GM12878 (cell line): Measurements from ENCODE around the gene SH2D7. TPM values are rescaled to one million over a fixed set of nuclear protein-coding genes. Genes with fewer than 3 reads are reported as not detected.
"Not testable (repeated sequence)": the region's sequence is repeated elsewhere in the genome, so short reads cannot be mapped to it uniquely, and the experiment has no call there.

Experiments used
- ATAC-seq: fragments of 200-7000 bp; cut with Tn5 transposase; 3 replicates; pipeline ENCODE4 v1.9.1; 2020; ENCODE audit warnings: mild to moderate bottlenecking, moderate library complexity
- BruUV-seq: library from RNA; stranded (reverse); fragments of 400-500 nt; replicated peaks from 2 replicates; lab custom pipeline; 2021; lab: Mats Ljungman, UMichigan
- CTCF ChIA-PET: fragments of 300-600 bp; sonication (Branson Sonifier 250); formaldehyde crosslinking; extraction: SDS; loops from one replicate; lab custom pipeline; 2021; ENCODE audit warnings: inconsistent platforms; lab: Yijun Ruan, JAX
- POLR2A ChIA-PET: fragments of 350-600 bp; formaldehyde crosslinking; extraction: SDS; loops from one replicate; lab custom pipeline; 2021; ENCODE audit warnings: inconsistent platforms; lab: Charles Lee
- RAD21 ChIA-PET: fragments of 300-600 bp; sonication (Branson Sonifier 250); formaldehyde crosslinking; loops from one replicate; lab custom pipeline; 2023; ENCODE audit warnings: antibody characterized with exemption; ENCODE audit not compliant: unreplicated experiment; lab: Charles Lee
- SMC1A ChIA-PET: fragments of 300-600 bp; sonication (Branson Sonifier 250); formaldehyde crosslinking; loops from one replicate; lab custom pipeline; 2023; ENCODE audit not compliant: unreplicated experiment, uncharacterized antibody; lab: Charles Lee
- DNase-seq: peaks from one replicate; pipeline ENCODE4 v3.0.0-alpha.2; 2011; ENCODE audit warnings: low read depth, low spot score
- FAIRE-seq: peaks from 3 replicates; lab custom pipeline; 2011; peaks lifted over from hg19 to GRCh38; lab: Jason Lieb, UNC
- H2AFZ ChIP-seq: 2 replicates; pipeline ENCODE4 v1.6.0; 2011; ENCODE audit warnings: low read depth, low read length, control low read depth; ENCODE audit not compliant: control insufficient read depth
- H3K27ac ChIP-seq: 2 replicates; pipeline ENCODE4 v1.5.1; 2011; ENCODE audit warnings: control low read depth; ENCODE audit not compliant: control insufficient read depth, insufficient read depth
- H3K27me3 ChIP-seq, 2 experiments: replicated peaks in 1 of 2; 2 replicates each; pipeline versions ENCODE4 v1.6.0 to v1.6.1; 2011; ENCODE audit warnings: low read length in 1 of 2; ENCODE audit not compliant: control insufficient read depth in 2 of 2, insufficient read depth in 2 of 2
- H3K36me3 ChIP-seq, 2 experiments: 2 replicates each; pipeline ENCODE4 v1.5.1; 2011; ENCODE audit warnings: low read length in 1 of 2; ENCODE audit not compliant: control insufficient read depth in 2 of 2, insufficient read depth in 2 of 2
- H3K4me1 ChIP-seq: 2 replicates; pipeline ENCODE4 v1.6.1; 2011; ENCODE audit warnings: mild to moderate bottlenecking, low read length, moderate library complexity, mixed read lengths; ENCODE audit not compliant: control insufficient read depth, insufficient read depth
- H3K4me2 ChIP-seq: 2 replicates; pipeline ENCODE4 v1.6.0; 2011; ENCODE audit warnings: control low read depth; ENCODE audit not compliant: control insufficient read depth, insufficient read depth
- H3K4me3 ChIP-seq: fragments of 200-600 bp; sonication (generic); 2 replicates; pipeline ENCODE4 v1.5.1; 2016
- H3K79me2 ChIP-seq: 2 replicates; pipeline ENCODE4 v1.6.0; 2011; ENCODE audit warnings: low read length; ENCODE audit not compliant: control insufficient read depth, insufficient read depth
- H3K9ac ChIP-seq: 2 replicates; pipeline ENCODE4 v1.8.0; 2011; ENCODE audit warnings: low read length, control low read depth, mixed read lengths; ENCODE audit not compliant: control insufficient read depth, insufficient read depth
- H3K9me3 ChIP-seq: replicated peaks from 3 replicates; pipeline ENCODE4 v1.5.1; 2011; ENCODE audit warnings: mild to moderate bottlenecking, low read length; ENCODE audit not compliant: control insufficient read depth, insufficient read depth
- H4K20me1 ChIP-seq: 2 replicates; pipeline ENCODE4 v1.6.0; 2011; ENCODE audit not compliant: control insufficient read depth, insufficient read depth
- GATAD2B ChIP-seq: fragments of 450-650 bp; conservative IDR thresholded peaks from 2 replicates; pipeline ENCODE4 v1.6.1; 2017; ENCODE audit warnings: low read depth, mild to moderate bottlenecking, moderate library complexity
- MLLT1 ChIP-seq: fragments of 450-650 bp; IDR thresholded peaks from 2 replicates; pipeline ENCODE4 v1.6.1; 2016; ENCODE audit warnings: mild to moderate bottlenecking
- NBN ChIP-seq: fragments of 450-650 bp; IDR thresholded peaks from 2 replicates; pipeline ENCODE4 v1.6.1; 2016
- NR2F1 ChIP-seq: fragments of 450-650 bp; conservative IDR thresholded peaks from 2 replicates; pipeline ENCODE4 v1.6.1; 2017; ENCODE audit warnings: mild to moderate bottlenecking
- SMARCA5 ChIP-seq: fragments of 450-650 bp; IDR thresholded peaks from 2 replicates; pipeline ENCODE4 v1.6.1; 2017; ENCODE audit warnings: mild to moderate bottlenecking
- ZNF217 ChIP-seq: fragments of 450-650 bp; IDR thresholded peaks from 2 replicates; pipeline ENCODE4 v1.6.1; 2017; ENCODE audit warnings: antibody characterized with exemption, mild to moderate bottlenecking
- WGBS: methylation state at CpG from one replicate; pipeline ENCODE4 v1.1.6; 2016; ENCODE audit warnings: low lambda C conversion rate; ENCODE audit not compliant: insufficient replicate concordance, insufficient coverage; ENCODE audit errors: missing lambda C conversion rate; 5-methylcytosine and 5-hydroxymethylcytosine counted together
- in situ Hi-C: fragments of 300-500 bp; cut with MboI; formaldehyde crosslinking; loops from 9 replicates; pipeline ENCODE4 v1.14.3; 2018; ENCODE audit warnings: mixed read lengths
- intact Hi-C: fragments of 100-400 bp; cut with micrococcal nuclease; formaldehyde crosslinking; loops from one replicate; pipeline ENCODE4 v1.14.2; 2022; ENCODE audit not compliant: unreplicated experiment
- polyA plus RNA-seq, 11 experiments: library from polyadenylated mRNA; depleted of rRNA in 4 of 11; unstranded in 6 of 11; stranded (reverse) in 5 of 11; fragments of >200 nt; fragmentation: Nextera tagmentation in 4 of 11; fragmentation: Illumina TruSeq in 1 of 11; extraction: Ambion mirVana in 4 of 11; extraction: Trizol in 1 of 11; gene quantifications; 1 replicate in 1 of 11; 2 replicates in 10 of 11; pipeline versions ENCODE4 v1.2.1 to v1.2.3, GENCODE V29; 2011 to 2016; ENCODE audit warnings: inconsistent platforms in 2 of 11, missing spikeins in 2 of 11, low read depth in 1 of 11
- small RNA-seq: library from RNA; depleted of rRNA; stranded (forward); fragments of <200 nt; gene quantifications from one replicate; pipeline ENCODE3, GENCODE V24; 2014
- total RNA-seq, 4 experiments: library from RNA; depleted of rRNA in 3 of 4; stranded (reverse); fragments of >200 nt in 3 of 4; fragmentation: Illumina TruSeq in 1 of 4; extraction: Trizol in 1 of 4; gene quantifications; 2 replicates each; pipeline versions ENCODE4 v1.2.1 to v1.2.3, GENCODE V29; 2013 to 2021

Gene SH2D7
- total and polyA plus RNA-seq, 10 of the 15 experiments (the other 5 are each of a cell fraction or from before 2014, with no cell fraction given): 0.04 to 0.06 TPM; not detected in 8

GRCh38 chr15:78151075-78151474 lies 58.7 kb downstream of the SH2D7 start:
- H3K9me3 ChIP-seq, H4K20me1 ChIP-seq, H2AFZ ChIP-seq, H3K27me3 ChIP-seq: not testable (repeated sequence)
- Histone ChIP-seq H3K9ac (peak overlapping the region; percentile 40), H3K4me3 (peak overlapping the region; percentile 85), H3K79me2 (peaks cover 67% of the 10 kb centered on the region), H3K36me3 (peaks cover 0 to 12% of the 10 kb centered on the region in 2 experiments; a peak in 2 of 4 replicates), H3K4me2 (peak overlapping the region; percentile 92)
- RAD21 ChIA-PET: interaction anchor here (0.5 to 7.3 kb wide), 5 partner anchors 17 to 81 kb away, joined by 3 to 53 read pairs (median 7); partner anchors contain the start of gene CIB2
- intact Hi-C loops: loop anchor here (2.0 kb wide), 1 partner anchor 16 kb away; no protein-coding TSS in a partner anchor
- SMC1A ChIA-PET: interaction anchor here (1.0 to 8.2 kb wide), 4 partner anchors 12 to 44 kb away, joined by 3 to 152 read pairs (median 6); no protein-coding TSS in a partner anchor
- peak; percentile 5 for ATAC-seq
- TF ChIP-seq GATAD2B: 0 out of 2 replicates have a peak, but pooled peaks have one; percentile 33
- peak; percentile 68; the same call in 1 of the 2 replicates for TF ChIP-seq ZNF217
- TF ChIP-seq NBN: peak; percentile 64; the same call in 1 of the 2 replicates
- TF ChIP-seq NR2F1: peak; percentile 61
- TF ChIP-seq MLLT1: peak; percentile 52
- TF ChIP-seq SMARCA5: peak; percentile 44; the same call in 1 of the 2 replicates
- TF ChIP-seq, all 136 proteins: peak for 6; not testable (repeated sequence) for 130
- H3K4me1 ChIP-seq: peaks cover 13% of the 10 kb centered on the region
- BruUV-seq, FAIRE-seq, DNase-seq: not testable (repeated sequence)
- in situ Hi-C loops: loop anchor here (25.0 kb wide), 1 partner anchor 836 kb away; no protein-coding TSS in a partner anchor
- ChIA-PET POLR2A (interaction anchor here (0.7 to 4.8 kb wide), 3 partner anchors 12 to 22 kb away, joined by 3 to 75 read pairs (median 29); no protein-coding TSS in a partner anchor), CTCF (interaction anchor here (1.1 to 4.5 kb wide), 6 partner anchors 11 to 44 kb away, joined by 3 to 38 read pairs (median 10); partner anchors contain the start of gene CIB2)
- peak overlapping the region; percentile 82 for H3K27ac ChIP-seq
- 77% methylated on average over 8 of the region's 8 CpGs for WGBS

Small RNA genes lying within 50 kb of the gene (small RNA-seq; reads per million reads assigned to genes)
- not detected for gene RF00092

Other genes with a start within 250 kb of the SH2D7 start
- gene TBC1D2B, start 14.8 kb upstream of the SH2D7 start, total RNA-seq (2014; rRNA removed): 18.4 and 21.9 TPM in 2 replicates
- gene TBC1D2B, start 14.8 kb upstream of the SH2D7 start, total RNA-seq (2014; rRNA removed; fragmentation: Illumina TruSeq; extraction: Trizol): 17.0 and 20.4 TPM in 2 replicates
- gene TBC1D2B, start 14.8 kb upstream of the SH2D7 start, total RNA-seq (2021): 27.0 and 28.7 TPM in 2 replicates
- gene TBC1D2B, start 14.8 kb upstream of the SH2D7 start, polyA plus RNA-seq (2011; rRNA removed): 53.4 and 75.9 TPM in 2 replicates
- gene TBC1D2B, start 14.8 kb upstream of the SH2D7 start, polyA plus RNA-seq (2014; fragmentation: Illumina TruSeq; extraction: Trizol): 22.7 and 26.1 TPM in 2 replicates
- gene TBC1D2B, start 14.8 kb upstream of the SH2D7 start, polyA plus RNA-seq (2014; fragmentation: Nextera tagmentation; extraction: Ambion mirVana): 1 to 10 TPM; 1.3 to 1.4 TPM
- gene TBC1D2B, start 14.8 kb upstream of the SH2D7 start, polyA plus RNA-seq (2014; rRNA removed): 22.4 and 25.6 TPM in 2 replicates
- 1 to 10 TPM; 2.7 to 8.2 TPM for gene TBC1D2B, start 14.8 kb upstream of the SH2D7 start, polyA plus RNA-seq (2016; fragmentation: Nextera tagmentation; extraction: Ambion mirVana)
- 7.2 and 8.8 TPM in 2 replicates for gene CIB2, start 38.9 kb downstream of the SH2D7 start, total RNA-seq (2014; rRNA removed)
- 5.9 and 6.8 TPM in 2 replicates for gene CIB2, start 38.9 kb downstream of the SH2D7 start, total RNA-seq (2014; rRNA removed; fragmentation: Illumina TruSeq; extraction: Trizol)
- gene CIB2, start 38.9 kb downstream of the SH2D7 start, total RNA-seq (2021): 6.9 and 7.2 TPM in 2 replicates
- gene CIB2, start 38.9 kb downstream of the SH2D7 start, polyA plus RNA-seq (2011; rRNA removed): 7.4 and 11.7 TPM in 2 replicates
- 7.9 and 11.7 TPM in 2 replicates for gene CIB2, start 38.9 kb downstream of the SH2D7 start, polyA plus RNA-seq (2014; fragmentation: Illumina TruSeq; extraction: Trizol)
- gene CIB2, start 38.9 kb downstream of the SH2D7 start, polyA plus RNA-seq (2014; fragmentation: Nextera tagmentation; extraction: Ambion mirVana): 1 to 10 TPM in 1 of 2 experiments, under 1 TPM in 1; 0.56 to 1.6 TPM
- 7.2 and 8.2 TPM in 2 replicates for gene CIB2, start 38.9 kb downstream of the SH2D7 start, polyA plus RNA-seq (2014; rRNA removed)
- gene CIB2, start 38.9 kb downstream of the SH2D7 start, polyA plus RNA-seq (2016; fragmentation: Nextera tagmentation; extraction: Ambion mirVana): 10 to 100 TPM in 1 of 2 experiments, 1 to 10 TPM in 1; 1.5 to 12.1 TPM
- 83.9 and 99.1 TPM in 2 replicates for gene IDH3A, start 56.8 kb downstream of the SH2D7 start, total RNA-seq (2014; rRNA removed)
- gene IDH3A, start 56.8 kb downstream of the SH2D7 start, total RNA-seq (2014; rRNA removed; fragmentation: Illumina TruSeq; extraction: Trizol): 105 and 121 TPM in 2 replicates
- 175 and 193 TPM in 2 replicates for gene IDH3A, start 56.8 kb downstream of the SH2D7 start, total RNA-seq (2021)
- 238 and 315 TPM in 2 replicates for gene IDH3A, start 56.8 kb downstream of the SH2D7 start, polyA plus RNA-seq (2011; rRNA removed)
- gene IDH3A, start 56.8 kb downstream of the SH2D7 start, polyA plus RNA-seq (2014; fragmentation: Illumina TruSeq; extraction: Trizol): 173 and 178 TPM in 2 replicates
- gene IDH3A, start 56.8 kb downstream of the SH2D7 start, polyA plus RNA-seq (2014; fragmentation: Nextera tagmentation; extraction: Ambion mirVana): 100 to 1,000 TPM; 197 to 231 TPM
- gene IDH3A, start 56.8 kb downstream of the SH2D7 start, polyA plus RNA-seq (2014; rRNA removed): 123 and 125 TPM in 2 replicates
- gene IDH3A, start 56.8 kb downstream of the SH2D7 start, polyA plus RNA-seq (2016; fragmentation: Nextera tagmentation; extraction: Ambion mirVana): 100 to 1,000 TPM; 245 to 254 TPM
- gene ACSBG1, start 142.0 kb downstream of the SH2D7 start, total RNA-seq (2014; rRNA removed): 0.45 and 0.54 TPM in 2 replicates
- 0.32 and 0.36 TPM in 2 replicates for gene ACSBG1, start 142.0 kb downstream of the SH2D7 start, total RNA-seq (2014; rRNA removed; fragmentation: Illumina TruSeq; extraction: Trizol)
- gene ACSBG1, start 142.0 kb downstream of the SH2D7 start, total RNA-seq (2021): 0.49 and 1.1 TPM in 2 replicates
- gene ACSBG1, start 142.0 kb downstream of the SH2D7 start, polyA plus RNA-seq (2011; rRNA removed): 0.45 and 0.60 TPM in 2 replicates
- gene ACSBG1, start 142.0 kb downstream of the SH2D7 start, polyA plus RNA-seq (2014; fragmentation: Illumina TruSeq; extraction: Trizol): 0.75 and 2.5 TPM in 2 replicates
- gene ACSBG1, start 142.0 kb downstream of the SH2D7 start, polyA plus RNA-seq (2014; fragmentation: Nextera tagmentation; extraction: Ambion mirVana): under 1 TPM; 0.11 to 0.19 TPM
- 0.33 and 0.88 TPM in 2 replicates for gene ACSBG1, start 142.0 kb downstream of the SH2D7 start, polyA plus RNA-seq (2014; rRNA removed)
- under 1 TPM; 0.39 to 0.71 TPM for gene ACSBG1, start 142.0 kb downstream of the SH2D7 start, polyA plus RNA-seq (2016; fragmentation: Nextera tagmentation; extraction: Ambion mirVana)
- gene DNAJA4, start 172.0 kb downstream of the SH2D7 start, total RNA-seq (2014; rRNA removed): 4.6 and 4.7 TPM in 2 replicates
- 3.7 TPM in 2 replicates for gene DNAJA4, start 172.0 kb downstream of the SH2D7 start, total RNA-seq (2014; rRNA removed; fragmentation: Illumina TruSeq; extraction: Trizol)
- 5.9 and 6.4 TPM in 2 replicates for gene DNAJA4, start 172.0 kb downstream of the SH2D7 start, total RNA-seq (2021)
- gene DNAJA4, start 172.0 kb downstream of the SH2D7 start, polyA plus RNA-seq (2011; rRNA removed): 0.01 and 0.07 TPM in 2 replicates
- gene DNAJA4, start 172.0 kb downstream of the SH2D7 start, polyA plus RNA-seq (2014; fragmentation: Illumina TruSeq; extraction: Trizol): 7.2 and 8.5 TPM in 2 replicates
- gene DNAJA4, start 172.0 kb downstream of the SH2D7 start, polyA plus RNA-seq (2014; fragmentation: Nextera tagmentation; extraction: Ambion mirVana): 1 to 10 TPM; 1.2 to 2.2 TPM
- gene DNAJA4, start 172.0 kb downstream of the SH2D7 start, polyA plus RNA-seq (2014; rRNA removed): 9.8 and 10.4 TPM in 2 replicates
- gene DNAJA4, start 172.0 kb downstream of the SH2D7 start, polyA plus RNA-seq (2016; fragmentation: Nextera tagmentation; extraction: Ambion mirVana): 1 to 10 TPM; 3.7 to 4.4 TPM
- 106 and 118 TPM in 2 replicates for gene SKIC8, start 207.0 kb downstream of the SH2D7 start, total RNA-seq (2014; rRNA removed)
- gene SKIC8, start 207.0 kb downstream of the SH2D7 start, total RNA-seq (2014; rRNA removed; fragmentation: Illumina TruSeq; extraction: Trizol): 117 and 122 TPM in 2 replicates
- 57.0 and 60.0 TPM in 2 replicates for gene SKIC8, start 207.0 kb downstream of the SH2D7 start, total RNA-seq (2021)
- 135 and 155 TPM in 2 replicates for gene SKIC8, start 207.0 kb downstream of the SH2D7 start, polyA plus RNA-seq (2011; rRNA removed)
- gene SKIC8, start 207.0 kb downstream of the SH2D7 start, polyA plus RNA-seq (2014; fragmentation: Illumina TruSeq; extraction: Trizol): 95.7 and 120 TPM in 2 replicates
- 100 to 1,000 TPM; 214 to 288 TPM for gene SKIC8, start 207.0 kb downstream of the SH2D7 start, polyA plus RNA-seq (2014; fragmentation: Nextera tagmentation; extraction: Ambion mirVana)
- gene SKIC8, start 207.0 kb downstream of the SH2D7 start, polyA plus RNA-seq (2014; rRNA removed): 91.1 and 97.2 TPM in 2 replicates
- gene SKIC8, start 207.0 kb downstream of the SH2D7 start, polyA plus RNA-seq (2016; fragmentation: Nextera tagmentation; extraction: Ambion mirVana): 100 to 1,000 TPM; 174 to 189 TPM
- not detected in 2 replicates for gene CRABP1, start 247.8 kb downstream of the SH2D7 start, total RNA-seq (2014; rRNA removed)
- gene CRABP1, start 247.8 kb downstream of the SH2D7 start, total RNA-seq (2014; rRNA removed; fragmentation: Illumina TruSeq; extraction: Trizol): not detected in 2 replicates
- 0.37 and 0.41 TPM in 2 replicates for gene CRABP1, start 247.8 kb downstream of the SH2D7 start, total RNA-seq (2021)
- not detected in 2 replicates for gene CRABP1, start 247.8 kb downstream of the SH2D7 start, polyA plus RNA-seq (2011; rRNA removed)
- not detected in 2 replicates for gene CRABP1, start 247.8 kb downstream of the SH2D7 start, polyA plus RNA-seq (2014; fragmentation: Illumina TruSeq; extraction: Trizol)
- gene CRABP1, start 247.8 kb downstream of the SH2D7 start, polyA plus RNA-seq (2014; fragmentation: Nextera tagmentation; extraction: Ambion mirVana): not detected
- not detected in 2 replicates for gene CRABP1, start 247.8 kb downstream of the SH2D7 start, polyA plus RNA-seq (2014; rRNA removed)
- under 1 TPM in 1 of 2 experiments, not detected in 1; 0.21 TPM for gene CRABP1, start 247.8 kb downstream of the SH2D7 start, polyA plus RNA-seq (2016; fragmentation: Nextera tagmentation; extraction: Ambion mirVana)